Kidney capillary endothelial cell (primary cell): ENCODE data around the gene ANGPTL2.

Source experiments
- DNase-seq: peaks from one replicate; pipeline ENCODE4 v3.0.0-alpha.2; 2018; ENCODE audit warnings: low spot score

Gene ANGPTL2

DNA sequence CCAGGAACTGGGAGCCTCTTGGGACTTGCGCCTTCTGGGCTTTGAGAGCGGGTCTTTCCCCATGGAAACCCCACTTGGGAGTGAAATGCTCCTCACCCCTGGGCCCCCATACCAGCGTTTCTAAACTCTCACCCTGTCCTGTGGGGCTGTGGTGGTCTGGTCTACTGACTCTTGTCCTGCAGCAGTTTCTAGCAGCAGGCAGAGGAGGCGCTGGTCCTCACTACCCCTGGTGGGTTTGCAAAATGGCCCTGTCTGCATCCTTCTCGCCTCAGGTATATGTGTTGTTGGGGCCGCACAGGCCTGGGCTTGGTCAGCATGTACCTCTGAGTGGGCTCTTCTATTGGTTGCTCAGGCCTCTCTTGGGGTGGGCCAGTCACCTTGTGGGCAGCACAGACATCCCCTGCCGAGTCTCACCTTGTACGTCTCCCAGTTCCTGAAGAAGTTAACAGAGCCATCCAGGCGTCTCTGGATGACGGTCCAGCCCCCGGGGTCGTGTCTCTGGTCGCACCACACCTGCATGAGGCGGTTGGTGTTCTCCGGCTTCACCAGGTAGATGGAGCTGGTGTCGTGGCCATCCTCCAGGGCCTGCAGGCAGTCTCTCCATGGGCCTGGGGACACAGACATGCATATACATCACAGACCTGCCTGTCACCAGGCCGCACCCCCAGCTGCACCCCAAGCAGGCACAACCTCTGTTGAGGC lies 29.0 kb downstream of the ANGPTL2 start:
- DNase-seq: no peak

DNA sequence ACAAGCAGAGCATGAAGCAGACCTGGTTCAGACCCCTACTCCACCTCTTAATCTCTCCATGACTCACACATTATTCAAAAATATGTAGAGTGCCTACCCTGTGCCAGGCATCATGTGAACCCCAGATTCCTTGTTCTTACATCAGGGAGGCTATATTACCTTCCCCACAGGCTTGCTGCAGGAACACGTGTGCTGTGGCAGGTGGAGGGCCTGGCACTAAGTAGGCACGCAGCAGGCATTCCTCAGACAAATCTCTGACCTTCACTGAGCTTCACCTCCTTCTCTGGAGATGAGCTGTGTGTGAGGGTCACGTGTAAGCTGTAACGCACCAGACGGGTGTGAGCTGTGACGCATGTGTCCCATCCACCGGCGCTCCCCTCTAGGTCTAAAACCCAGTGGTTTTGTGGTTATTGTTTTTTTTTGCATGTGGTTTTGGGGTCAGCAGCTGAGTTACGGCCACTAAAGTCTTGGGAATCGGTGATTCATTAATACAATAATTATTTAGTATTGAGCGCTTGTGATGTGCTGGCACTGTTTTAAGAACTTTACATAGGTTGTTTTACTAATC lies 30.3 kb downstream of the ANGPTL2 start:
- no peak for DNase-seq

DNA sequence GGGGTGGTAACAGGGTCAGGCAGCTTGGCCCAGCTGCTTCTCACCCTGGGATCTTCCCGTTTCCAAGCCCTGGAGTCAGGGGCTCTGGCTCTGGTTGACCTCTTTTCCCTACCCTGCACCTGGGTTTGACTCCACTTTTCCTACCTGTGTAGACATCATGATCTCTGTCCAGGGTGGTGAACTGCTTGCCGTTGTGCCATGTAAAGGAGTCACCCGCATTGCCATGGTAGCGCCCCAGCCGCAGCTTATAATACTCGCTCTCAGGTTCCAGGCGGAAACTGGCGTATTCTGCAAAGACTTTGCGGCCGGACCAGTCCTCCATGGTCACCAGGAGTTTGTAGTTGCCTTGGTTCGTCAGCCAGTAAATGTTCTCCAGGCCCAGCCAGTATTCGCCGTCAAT lies 30.9 kb downstream of the ANGPTL2 start:
- no peak for DNase-seq

DNA sequence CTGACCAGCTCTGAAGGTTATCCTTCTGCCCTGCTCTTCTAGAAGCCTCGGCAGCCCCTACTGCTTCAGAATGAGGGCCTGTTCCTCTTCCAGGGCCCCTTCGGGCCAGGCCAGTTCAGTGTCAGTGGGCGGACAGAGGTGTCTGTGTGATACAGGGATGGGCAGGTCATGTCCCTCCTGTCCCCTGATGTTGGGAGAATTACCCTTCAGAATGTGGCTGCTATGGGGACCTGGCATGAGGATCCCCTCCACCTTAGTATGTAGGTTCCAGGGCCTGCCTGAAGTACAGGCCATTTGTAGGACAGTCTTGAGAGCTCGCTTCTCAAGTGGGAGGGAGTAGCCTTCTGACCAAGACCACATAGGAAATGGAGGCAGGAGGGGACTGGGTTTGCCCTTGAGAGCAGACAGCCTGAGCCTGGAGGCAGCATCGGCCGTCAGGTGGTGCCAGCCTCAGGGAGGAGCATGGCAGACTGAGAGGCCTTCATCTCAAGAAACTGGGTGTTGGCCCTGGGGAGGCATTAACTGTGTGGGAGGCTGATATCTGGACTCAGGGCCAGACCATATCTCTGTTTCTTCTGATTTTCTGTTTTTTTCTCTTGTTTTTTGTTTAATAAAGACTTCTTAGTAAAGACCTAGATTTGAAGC lies 32.0 kb downstream of the ANGPTL2 start:
- no peak for DNase-seq

DNA sequence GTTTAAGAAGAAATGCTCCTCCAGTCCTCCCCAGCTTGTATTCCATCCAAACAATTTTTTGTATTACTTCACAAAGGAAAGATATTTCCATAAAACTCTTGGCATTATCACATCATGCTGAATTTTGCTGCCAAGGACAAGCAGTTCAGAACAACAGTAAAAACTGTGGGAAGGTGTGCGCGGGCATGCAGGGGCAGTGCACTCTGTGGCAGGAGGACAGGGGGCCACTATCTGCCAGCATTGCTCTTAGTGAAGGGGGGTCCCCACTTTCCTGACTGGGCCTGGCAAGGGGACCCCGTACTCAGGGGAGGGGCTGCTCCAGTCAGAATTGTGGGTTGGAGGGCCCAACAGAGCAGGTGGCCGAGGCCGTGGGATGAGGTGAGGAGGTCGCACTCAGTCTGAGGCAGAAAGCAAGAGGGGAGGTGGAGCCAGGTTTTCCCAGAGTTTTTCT lies 32.8 kb downstream of the ANGPTL2 start:
- no peak for DNase-seq

DNA sequence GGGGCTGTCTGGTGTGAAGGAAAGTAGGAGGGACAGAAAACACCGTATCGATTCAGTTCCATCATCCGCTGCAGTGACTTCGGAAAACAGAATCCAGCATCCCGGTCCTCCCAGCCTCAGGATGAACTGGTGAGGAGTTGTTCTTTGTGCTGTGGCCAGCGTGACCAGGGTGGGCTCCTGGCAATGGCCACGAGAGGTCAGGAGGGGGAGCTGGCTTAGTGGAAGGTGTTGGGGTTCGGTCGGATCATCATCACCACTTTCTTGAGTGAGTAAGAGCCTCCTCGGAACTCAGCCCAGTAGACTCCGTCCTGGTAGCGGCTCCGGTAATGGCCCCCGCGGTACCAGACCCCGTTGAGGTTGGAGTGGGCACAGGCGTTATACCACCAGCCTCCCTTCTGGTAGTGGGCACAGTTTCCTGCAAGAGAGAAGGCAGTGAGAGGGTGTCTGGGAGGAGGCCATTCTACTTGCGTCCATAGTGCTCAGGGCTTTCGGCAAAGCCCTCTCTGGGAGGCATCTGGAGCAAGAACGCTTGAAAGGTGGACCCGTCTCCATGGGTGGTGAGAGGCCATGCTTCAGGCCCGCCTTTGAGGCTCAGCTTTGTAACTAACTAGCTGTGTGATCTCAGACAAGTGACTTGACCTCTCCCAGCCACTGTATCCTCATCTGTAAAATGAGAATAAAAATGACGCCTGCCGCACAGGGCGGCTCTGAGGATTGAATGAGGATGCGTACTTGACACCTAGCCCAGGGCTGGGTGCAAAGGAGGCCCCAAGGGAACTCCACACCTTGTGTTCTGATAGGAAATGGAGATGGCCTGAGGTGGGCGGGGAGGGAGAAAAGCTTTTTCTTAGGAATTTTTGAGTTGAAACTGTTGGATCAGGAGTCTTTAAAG lies 33.5 kb downstream of the ANGPTL2 start:
- no peak for DNase-seq

DNA sequence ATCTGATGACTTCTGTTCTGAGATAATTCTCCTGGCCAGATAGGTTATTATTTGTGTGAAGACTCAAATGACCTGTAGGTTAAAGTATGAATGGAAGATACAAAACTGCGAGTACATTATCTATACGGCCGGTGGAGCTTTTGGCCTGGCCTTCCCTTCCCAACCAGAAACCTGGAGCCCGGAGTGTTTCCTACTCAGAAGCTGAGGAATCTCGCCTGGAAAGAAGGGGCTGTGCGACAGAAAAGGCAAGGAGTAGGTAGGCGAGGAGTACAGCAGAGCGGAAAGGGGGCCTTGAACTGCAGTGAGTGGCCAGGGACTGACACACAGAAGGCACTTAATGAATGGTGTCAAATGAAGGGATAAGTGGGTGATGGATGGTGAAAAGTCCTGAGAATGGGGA lies 34.6 kb downstream of the ANGPTL2 start:
- DNase-seq: no peak

DNA sequence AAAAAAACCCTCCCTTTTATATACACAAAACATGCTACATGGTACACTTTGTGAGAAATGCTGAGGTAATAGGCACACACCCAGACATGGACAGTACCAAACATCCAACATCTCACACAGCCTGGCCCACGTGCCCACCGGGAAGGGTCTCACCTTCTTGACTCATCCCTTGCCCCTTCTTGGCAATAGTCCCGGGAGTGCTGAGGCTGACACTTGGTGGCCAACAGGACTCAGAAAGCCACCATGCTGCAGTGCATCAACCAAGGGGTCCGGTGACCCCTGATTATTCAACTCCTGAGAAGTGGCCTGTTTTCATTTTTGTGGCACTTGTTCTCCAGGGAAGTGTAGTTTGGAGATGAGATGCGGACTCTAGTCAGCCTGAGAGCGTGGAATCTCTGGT lies 35.0 kb downstream of the ANGPTL2 start:
- no peak for DNase-seq

DNA sequence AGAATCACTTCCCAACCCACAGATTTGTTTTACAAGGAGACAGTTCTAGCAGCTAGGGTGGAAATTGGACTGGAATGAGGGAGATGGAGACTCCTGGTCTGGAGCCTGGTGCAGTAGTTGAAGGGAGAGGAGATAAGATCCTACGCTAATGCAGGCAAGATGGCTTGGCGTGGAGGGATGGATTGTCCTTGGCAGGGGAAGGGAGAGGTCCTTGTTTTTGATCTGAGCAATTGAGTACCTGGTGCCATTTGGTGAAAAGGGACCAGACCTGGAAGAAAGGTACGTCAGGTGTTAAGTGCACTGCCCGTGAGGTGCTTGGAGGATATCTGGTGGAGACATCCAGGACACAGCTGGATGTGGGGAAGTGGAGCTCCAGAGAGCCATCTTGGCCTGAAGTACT lies 35.7 kb downstream of the ANGPTL2 start:
- DNase-seq: no peak

DNA sequence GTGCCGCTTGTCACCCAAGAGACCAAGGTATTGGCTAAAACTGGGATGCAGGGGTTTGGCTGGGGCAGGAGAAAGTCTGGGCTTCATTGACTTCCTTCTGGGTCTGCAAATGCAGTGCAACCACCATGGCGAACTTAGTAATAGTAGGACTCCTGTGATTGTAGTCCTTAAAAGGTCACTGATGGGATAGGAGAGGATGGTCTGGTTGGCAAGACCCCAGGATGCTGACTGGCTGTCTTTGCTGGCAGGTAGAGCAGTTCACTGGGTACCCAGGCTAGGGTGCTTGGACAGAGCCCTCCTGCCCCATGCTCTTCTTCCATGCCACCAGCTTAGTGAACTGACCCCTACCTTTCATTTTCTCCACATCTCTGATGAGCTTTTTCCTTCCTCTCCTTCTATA lies 37.2 kb downstream of the ANGPTL2 start:
- DNase-seq: no peak

DNA sequence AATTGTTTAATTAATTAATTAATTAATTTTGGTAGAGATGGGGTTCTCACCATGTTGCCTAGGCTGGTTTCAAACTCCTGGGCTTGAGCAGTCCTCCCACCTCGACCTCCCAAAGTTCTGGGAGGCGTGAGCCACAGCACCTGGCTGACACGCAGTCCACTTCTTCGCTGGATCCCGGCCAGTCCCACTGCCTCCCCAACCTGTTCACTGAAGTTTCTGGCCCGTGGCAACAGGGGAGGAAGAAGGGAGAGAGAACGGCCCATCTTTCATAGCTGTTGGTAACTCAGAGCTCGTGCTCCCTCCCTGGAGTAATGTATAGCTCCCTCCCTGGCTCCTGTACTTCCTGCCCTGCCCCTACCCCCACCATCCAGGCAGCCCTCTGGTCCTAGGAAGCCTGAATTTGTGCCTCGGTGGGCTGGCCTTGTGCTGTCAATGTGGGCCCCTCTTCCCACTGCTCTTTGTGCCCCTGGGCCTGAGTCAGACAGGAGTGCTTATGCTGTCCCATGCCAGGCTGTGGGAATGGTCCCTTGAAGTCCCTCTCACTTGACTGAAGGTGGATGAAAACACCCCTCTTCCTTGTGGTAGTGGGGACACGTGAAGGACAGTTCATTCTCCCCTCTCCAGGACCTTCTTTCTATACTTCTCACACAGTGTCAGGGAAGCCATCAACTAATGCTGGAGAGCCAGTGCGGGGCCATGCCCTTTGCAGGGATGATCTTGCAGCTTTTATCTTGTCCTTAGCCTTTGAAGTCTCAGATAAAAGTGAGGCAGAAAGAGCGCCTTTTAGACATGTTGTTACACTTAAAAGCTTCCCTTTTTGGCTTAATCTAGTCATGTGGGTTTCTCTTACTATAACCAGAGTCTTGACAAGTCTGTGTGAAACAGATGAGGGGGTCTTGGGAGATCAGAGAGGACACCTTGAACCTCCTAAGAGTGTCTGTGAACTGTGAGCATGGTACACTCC lies 38.1 kb downstream of the ANGPTL2 start:
- DNase-seq: no peak

DNA sequence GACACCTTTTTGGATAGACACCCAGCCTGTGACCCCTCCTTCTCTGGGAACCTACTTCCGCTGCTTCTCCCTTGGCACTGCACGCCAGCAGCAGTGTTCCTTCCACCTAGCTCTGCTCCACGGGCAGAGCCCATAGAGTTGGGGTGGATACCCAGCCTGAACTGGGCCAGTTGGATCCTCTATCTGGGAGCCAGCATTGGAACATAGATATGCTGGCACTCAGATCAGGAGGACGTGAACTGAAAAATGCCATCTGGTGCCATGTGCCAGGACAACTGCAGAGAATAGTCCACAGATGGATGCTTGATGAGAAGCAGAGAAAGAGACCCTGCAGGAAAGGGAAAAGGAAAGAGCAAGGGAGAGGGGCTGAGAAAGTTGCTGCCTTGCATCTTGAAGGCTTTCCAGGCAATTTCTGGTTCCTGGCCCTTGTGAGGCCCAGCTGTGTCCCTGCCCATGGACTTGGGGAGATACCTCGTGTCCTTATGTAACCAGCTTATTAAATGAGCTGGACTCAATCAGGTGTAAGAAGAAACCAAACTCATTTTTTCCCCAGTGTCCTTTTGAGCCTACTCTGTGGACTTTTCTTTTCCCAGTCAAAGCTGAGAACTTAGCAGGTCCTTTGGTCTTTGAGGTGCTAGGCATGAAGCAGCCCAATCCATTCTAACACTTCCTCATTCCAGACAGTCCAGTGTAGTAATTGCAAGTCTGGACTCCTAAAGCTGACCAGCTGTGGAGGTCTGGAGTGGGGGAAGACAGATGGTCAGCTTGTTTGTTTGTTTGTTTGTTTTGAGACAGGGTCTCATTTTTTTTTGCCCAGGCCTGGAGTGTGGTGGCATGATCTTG lies 39.1 kb downstream of the ANGPTL2 start:
- no peak for DNase-seq

DNA sequence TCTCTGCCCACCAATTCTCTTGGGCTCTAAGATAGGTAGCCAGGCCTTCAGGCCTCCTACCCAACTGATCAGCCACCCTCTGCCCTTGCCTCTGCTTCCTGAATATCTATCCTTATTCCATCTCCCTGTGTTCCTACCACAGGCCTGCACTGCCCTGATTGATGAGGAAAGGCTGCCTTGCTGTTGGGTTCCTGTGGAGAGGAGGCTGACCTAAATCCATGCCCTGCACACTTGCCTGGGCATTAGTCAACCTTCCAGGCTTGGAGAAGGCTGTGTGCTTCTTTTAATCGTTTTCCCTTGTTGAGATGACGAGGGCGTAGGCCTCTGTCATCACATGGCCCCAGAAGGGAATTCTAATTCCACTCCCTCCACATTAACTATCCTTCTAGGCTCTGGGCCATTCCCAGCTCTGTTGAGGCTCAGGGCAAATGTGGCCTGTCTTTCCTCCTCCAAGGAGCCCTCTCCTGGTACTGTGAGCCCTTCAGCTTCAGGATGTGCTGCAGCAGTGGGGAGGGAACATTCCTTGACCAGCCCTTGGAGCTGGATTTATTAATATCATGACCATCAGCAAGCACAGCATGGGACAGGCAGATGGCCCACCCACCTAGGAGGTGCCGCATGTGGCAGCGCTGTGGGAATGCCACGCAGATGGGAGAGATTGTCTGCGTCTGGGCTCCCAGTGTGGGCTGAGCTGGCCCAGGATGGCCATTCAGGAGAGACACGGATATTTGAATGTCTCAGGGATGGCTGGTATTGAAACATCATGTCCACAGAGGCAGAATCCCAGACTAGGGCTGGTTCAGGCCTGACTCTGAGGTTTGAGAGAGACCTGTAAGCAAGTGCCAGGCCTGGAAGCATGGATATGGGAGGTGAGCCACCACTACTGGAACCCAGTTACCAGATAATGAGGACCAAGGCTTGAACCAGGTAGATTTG lies 40.9 kb downstream of the ANGPTL2 start:
- DNase-seq: no peak

DNA sequence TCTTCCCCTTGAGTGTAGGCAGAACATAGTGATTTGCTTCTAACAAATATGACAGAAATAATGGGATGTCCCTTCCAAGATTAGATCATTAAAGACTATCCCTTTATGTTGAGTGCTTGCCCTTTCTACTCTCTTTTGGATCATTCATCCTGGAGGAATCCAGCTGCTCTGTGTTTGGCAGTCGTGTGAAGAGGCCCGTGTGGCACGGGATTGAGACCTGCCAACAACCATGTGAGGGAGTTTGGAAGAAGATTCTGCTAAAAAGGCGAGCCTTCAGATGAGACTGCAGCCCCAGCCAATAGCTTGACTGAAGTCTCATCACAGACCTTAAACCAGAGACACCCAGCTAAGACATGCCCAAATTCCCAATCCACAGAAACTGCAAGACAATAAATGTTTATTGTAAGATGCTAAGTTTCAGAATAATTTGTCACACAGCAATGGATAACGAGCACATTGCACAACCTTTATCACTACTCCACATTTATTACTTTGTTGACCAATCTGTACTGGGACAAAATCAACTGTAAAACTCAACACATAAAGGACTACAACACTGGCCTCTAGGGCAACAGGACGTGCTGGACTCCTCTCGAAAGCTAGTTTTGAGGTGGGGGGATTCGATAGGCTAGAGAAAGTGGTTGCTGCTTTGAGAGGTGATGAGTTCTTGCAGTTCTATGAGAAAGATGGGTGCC lies 42.8 kb downstream of the ANGPTL2 start:
- no peak for DNase-seq

DNA sequence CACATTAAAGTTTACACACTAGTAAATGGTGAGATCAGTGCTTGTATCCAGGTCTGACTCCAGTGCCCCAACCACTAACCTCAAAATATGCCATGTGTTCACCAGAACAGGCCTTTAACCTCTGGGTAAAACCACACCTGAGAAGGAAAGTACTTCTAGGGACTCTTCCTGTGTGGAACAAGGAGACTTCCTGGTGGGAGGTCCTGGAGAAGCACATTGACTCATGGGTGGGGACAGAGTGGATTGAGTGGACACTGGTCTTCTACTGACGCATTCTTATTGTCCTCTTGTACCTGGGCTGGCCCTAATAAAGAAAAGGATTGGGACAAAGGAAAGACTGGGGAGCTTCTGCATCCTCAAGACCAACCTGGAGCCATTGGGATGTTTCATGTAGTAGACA lies 43.4 kb downstream of the ANGPTL2 start:
- no peak for DNase-seq

DNA sequence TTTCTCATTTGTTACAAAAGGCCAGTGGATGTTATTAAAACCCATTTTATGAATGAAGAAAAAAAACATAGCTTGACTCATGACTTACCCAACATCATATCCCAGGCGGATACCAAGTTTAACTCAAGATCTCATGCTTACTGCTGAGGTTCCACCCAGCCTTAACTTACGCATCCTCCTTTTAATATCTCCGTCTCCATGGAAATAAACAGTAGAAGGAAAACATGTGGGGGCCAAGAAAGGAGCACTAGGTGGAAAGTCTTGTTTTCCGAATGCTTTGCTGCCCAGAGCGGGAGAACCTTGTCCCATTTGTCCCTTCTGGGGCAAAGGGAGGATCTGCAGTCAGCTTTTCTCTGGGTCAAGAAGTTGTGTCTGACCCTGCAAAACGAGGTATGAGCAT lies 44.1 kb downstream of the ANGPTL2 start:
- no peak for DNase-seq

DNA sequence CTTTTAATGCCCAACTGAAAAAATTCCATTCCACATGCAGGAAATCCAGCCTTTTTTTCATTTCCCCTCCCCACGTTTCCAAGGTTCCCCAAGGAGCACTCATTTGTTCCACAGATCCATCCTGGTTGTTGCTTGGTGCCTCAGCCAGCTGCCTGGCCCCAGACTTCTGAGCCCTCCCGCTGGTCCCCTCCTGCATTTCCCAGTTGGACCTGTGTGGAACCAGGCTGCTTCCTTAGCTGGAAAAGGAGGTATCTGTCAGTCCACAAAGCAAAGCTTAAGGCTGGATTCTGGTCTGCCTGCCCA lies 44.8 kb downstream of the ANGPTL2 start:
- no peak for DNase-seq

DNA sequence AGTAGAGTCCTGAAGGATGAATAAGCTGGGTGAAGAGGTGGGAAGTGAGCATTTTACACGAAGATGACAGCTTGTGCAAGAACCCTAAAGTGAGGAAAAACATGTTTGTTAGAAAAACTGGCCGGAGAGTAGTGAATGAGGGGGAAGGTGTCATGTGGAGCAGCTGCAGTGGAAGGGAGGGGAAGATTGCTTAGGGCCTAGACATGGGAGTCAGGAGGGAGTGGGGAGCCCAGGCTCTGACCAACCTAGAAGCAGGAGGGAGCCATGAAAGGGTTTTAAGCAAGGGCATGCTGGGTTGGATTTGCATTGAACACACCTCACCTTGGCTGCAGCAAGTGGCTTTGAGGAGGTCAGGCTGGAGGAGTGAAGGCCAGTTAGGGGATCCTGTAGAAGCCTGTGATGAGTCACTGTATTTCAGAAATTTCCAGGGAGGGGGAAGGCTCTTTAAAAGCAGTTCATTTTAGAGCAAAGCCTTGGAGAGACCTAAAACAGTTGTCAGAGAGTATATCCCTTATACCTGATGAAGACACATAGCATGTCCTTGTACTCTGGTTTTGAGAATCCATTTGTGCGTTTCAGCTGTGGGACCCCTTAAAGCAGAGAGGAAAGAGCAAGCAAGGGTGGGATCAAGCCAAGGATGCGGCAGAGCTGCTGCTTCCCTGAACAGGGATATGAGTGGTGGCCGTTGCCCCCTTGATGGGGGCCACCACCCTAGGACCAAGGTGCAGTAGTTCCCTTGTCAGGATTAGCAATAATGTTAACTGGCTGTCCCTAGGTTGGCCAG lies 45.4 kb downstream of the ANGPTL2 start:
- DNase-seq: no peak
